Lung (tissue), 12 donors: Measurements from ENCODE around the gene DESI1. TPM values are rescaled to one million over a fixed set of nuclear protein-coding genes. Genes with fewer than 3 reads are reported as not detected.

ENCODE experiments used
- ATAC-seq: fragments of 200-7000 bp; cut with Tn5 transposase; one replicate; pipeline ENCODE4 v1.9.1; 2020; ENCODE audit warnings: moderate number of reproducible peaks; ENCODE audit not compliant: insufficient read depth, low FRiP score
- DNase-seq, 3 donors: peaks; one replicate each; pipeline ENCODE4 v3.0.0-alpha.2; 2013 to 2017
- H3K27ac ChIP-seq, 2 donors: one replicate each; pipeline ENCODE4 v1.5.1; 2013; ENCODE audit warnings: mild to moderate bottlenecking in 2 of 2, moderate library complexity in 2 of 2, control low read depth in 1 of 2, inconsistent platforms in 1 of 2, low read depth in 1 of 2, low read length in 1 of 2
- H3K27me3 ChIP-seq, 3 donors: one replicate each; pipeline ENCODE4 v1.5.1; 2013; ENCODE audit warnings: low read length in 2 of 3; ENCODE audit not compliant: control insufficient read depth in 3 of 3, insufficient read depth in 3 of 3
- H3K36me3 ChIP-seq, 4 donors: one replicate each; pipeline ENCODE4 v1.5.1; 2013; ENCODE audit warnings: low read length in 4 of 4, mild to moderate bottlenecking in 1 of 4, moderate library complexity in 1 of 4; ENCODE audit not compliant: control insufficient read depth in 4 of 4, insufficient read depth in 4 of 4
- H3K4me1 ChIP-seq, 5 donors: one replicate each; pipeline ENCODE4 v1.5.1; 2013; ENCODE audit warnings: low read length in 5 of 5, mild to moderate bottlenecking in 2 of 5, moderate library complexity in 1 of 5; ENCODE audit not compliant: control insufficient read depth in 5 of 5, insufficient read depth in 5 of 5
- H3K4me3 ChIP-seq: one replicate; pipeline ENCODE4 v1.5.1; 2013; ENCODE audit warnings: mild to moderate bottlenecking, control low read depth, moderate library complexity
- H3K9ac ChIP-seq, 2 donors: one replicate each; pipeline ENCODE4 v1.5.1; 2013; ENCODE audit warnings: low read length in 2 of 2, control low read depth in 1 of 2; ENCODE audit not compliant: insufficient read depth in 1 of 2
- H3K9me3 ChIP-seq, 4 donors: one replicate each; pipeline ENCODE4 v1.5.1; 2013; ENCODE audit warnings: low read length in 3 of 4, mild to moderate bottlenecking in 1 of 4, moderate library complexity in 1 of 4; ENCODE audit not compliant: control insufficient read depth in 4 of 4, insufficient read depth in 3 of 4
- WGBS, 2 donors: extraction: QIAGEN DNeasy Blood & Tissue Kit; methylation state at CpG; one replicate each; pipeline ENCODE4 v1.1.7; 2013; 5-methylcytosine and 5-hydroxymethylcytosine counted together
- polyA plus RNA-seq, 2 donors: library from polyadenylated mRNA; stranded (reverse); fragments of 200-250 nt; gene quantifications; one replicate each; pipeline ENCODE4 v1.2.1, GENCODE V29; 2013
- total RNA-seq, 2 donors: library from RNA; depleted of rRNA in 1 of 2; stranded (reverse); fragments of >200 nt in 1 of 2; gene quantifications; one replicate each; pipeline ENCODE4 v1.2.1, GENCODE V29; 2014 to 2021
- TF ChIP-seq, protein P1 (sequence below): IDR thresholded peaks from 2 replicates; pipeline ENCODE4 v1.5.1; 2012; ENCODE audit warnings: mild to moderate bottlenecking; ENCODE audit errors: control extremely low read depth, extremely low read depth
- donor health status: control.
- donor health status: control.
- donor health status: Bipolar disorder and iron deficiency.
- donor health status: healthy.
- donor health status: DM: yes; HTN: yes; CAD: no.

The DESI1 gene
- total and polyA plus RNA-seq, 4 donors = 13.6 to 42.7 (median 30.6) TPM

DNA sequence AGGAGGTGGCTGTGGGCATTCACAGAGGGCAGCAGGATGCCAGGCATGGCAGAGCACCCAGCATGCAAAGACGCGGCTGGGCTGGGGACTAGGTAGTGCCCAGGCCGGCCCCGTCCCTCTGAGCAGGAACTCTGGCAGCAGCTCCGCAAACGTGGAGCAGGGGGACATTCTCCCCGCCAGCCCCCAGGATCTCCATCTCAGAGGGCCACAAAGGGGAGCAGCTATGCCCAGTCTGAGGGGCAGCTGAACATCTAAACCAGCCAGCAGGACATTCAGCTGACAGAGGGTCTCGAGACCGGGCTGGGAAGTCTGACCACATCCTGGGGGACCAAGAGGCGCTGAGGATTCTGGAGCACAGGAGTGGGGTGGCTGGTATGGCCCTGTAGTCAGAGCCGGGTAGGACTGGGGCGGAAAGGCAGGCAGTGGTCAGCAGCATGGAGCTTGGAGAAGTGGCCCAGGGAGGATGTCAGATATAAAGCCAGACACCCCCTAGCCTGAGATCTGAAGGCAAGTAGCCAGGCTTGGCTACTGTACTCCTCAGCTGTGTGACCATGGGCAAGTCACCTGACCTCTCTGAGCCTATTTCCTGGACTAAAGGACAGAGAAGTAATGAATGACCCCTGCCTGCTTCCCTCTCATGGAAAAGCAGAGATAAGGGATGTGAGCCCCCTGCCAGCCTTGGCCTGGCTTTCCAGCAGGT, 41.4 kb downstream of the DESI1 start:
- ATAC-seq = no peak
- no peak for DNase-seq
- peaks cover 0 to 10% (median 0%) of the 10 kb centered on the region in 5 donors for H3K4me1 ChIP-seq
- H3K9ac ChIP-seq = no peak overlapping the region
- 95 to 97% methylated on average over 12 of the region's 12 CpGs for WGBS, 2 donors
- no peak overlapping the region for H3K4me3 ChIP-seq
- no peak overlapping the region for H3K27ac ChIP-seq
- H3K9me3 ChIP-seq = no peaks in the 10 kb centered on the region
- H3K27me3 ChIP-seq = no peaks in the 10 kb centered on the region
- TF ChIP-seq, protein P1, sequence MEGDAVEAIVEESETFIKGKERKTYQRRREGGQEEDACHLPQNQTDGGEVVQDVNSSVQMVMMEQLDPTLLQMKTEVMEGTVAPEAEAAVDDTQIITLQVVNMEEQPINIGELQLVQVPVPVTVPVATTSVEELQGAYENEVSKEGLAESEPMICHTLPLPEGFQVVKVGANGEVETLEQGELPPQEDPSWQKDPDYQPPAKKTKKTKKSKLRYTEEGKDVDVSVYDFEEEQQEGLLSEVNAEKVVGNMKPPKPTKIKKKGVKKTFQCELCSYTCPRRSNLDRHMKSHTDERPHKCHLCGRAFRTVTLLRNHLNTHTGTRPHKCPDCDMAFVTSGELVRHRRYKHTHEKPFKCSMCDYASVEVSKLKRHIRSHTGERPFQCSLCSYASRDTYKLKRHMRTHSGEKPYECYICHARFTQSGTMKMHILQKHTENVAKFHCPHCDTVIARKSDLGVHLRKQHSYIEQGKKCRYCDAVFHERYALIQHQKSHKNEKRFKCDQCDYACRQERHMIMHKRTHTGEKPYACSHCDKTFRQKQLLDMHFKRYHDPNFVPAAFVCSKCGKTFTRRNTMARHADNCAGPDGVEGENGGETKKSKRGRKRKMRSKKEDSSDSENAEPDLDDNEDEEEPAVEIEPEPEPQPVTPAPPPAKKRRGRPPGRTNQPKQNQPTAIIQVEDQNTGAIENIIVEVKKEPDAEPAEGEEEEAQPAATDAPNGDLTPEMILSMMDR = no peak
- H3K36me3 ChIP-seq = peaks cover 0 to 59% (median 35%) of the 10 kb centered on the region in 4 donors

DNA sequence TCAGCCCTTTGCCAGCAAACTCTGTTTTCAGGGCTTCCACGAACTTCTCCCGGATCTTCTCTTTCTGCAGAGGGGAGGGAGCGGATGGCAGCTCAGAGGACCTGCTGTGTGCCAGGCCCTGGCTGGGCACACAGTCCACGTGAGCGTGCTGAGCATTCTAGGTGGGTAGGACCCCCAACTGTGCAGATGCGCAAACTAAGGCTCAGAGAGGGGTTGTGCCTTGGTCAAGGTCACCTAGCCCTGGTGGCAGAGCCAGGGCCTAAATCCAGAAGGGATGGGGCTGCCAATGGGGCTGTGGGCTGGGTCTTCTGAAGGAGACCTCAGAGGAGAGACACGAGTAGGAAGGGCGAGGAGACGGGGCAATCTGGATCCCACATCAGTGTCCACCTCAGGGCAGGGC, 42.0 kb downstream of the DESI1 start:
- Histone ChIP-seq H3K27me3 (no peaks in the 10 kb centered on the region), H3K9me3 (no peaks in the 10 kb centered on the region), H3K27ac (no peak overlapping the region), H3K9ac (no peak overlapping the region), H3K4me3 (no peak overlapping the region), H3K36me3 (peaks cover 0 to 54% (median 34%) of the 10 kb centered on the region in 4 donors), H3K4me1 (peaks cover 0 to 10% (median 0%) of the 10 kb centered on the region in 5 donors)
- 95 to 99% methylated on average over 9 of the region's 9 CpGs for WGBS, 2 donors
- TF ChIP-seq, protein P1 = no peak
- DNase-seq (no peak), ATAC-seq (no peak)

DNA sequence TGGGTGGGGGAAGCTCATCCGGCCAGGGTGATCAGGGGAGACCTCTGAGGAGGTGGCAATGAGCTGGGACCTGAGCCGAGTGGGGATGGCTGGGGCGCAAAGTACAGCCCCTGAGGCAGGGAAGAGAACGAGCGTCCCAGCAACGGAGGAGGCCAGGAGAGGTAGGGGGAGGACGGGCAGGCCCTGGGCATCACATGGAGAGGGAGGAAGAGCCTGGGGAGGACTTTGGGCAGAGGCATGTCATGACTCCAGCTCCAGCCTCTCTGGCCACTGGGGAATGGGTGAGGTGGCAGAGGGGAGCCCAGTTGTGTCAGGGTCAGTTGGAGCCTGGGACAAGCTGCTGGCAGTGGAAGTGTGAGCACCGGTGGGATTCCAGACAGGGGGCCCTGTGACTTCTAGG, 42.7 kb downstream of the DESI1 start:
- TF ChIP-seq, protein P1 = no peak
- Histone ChIP-seq H3K27me3 (no peaks in the 10 kb centered on the region), H3K4me1 (peaks cover 0 to 10% (median 0%) of the 10 kb centered on the region in 5 donors), H3K27ac (no peak overlapping the region), H3K9me3 (no peaks in the 10 kb centered on the region), H3K36me3 (peaks cover 0 to 48% (median 32%) of the 10 kb centered on the region in 4 donors), H3K9ac (no peak overlapping the region), H3K4me3 (no peak overlapping the region)
- 92 to 95% methylated on average over 7 to 8 of the region's 8 CpGs for WGBS, 2 donors
- ATAC-seq = no peak
- no peak for DNase-seq
